Endometrium (tissue), 2 donors: ENCODE results near the gene FCMR.
"Not testable (repeated sequence)": the region's sequence is repeated elsewhere in the genome, so short reads cannot be mapped to it uniquely, and the experiment has no call there.

Source experiments
- FAIRE-seq: peaks from 2 replicates; lab custom pipeline; 2012; peaks lifted over from hg19 to GRCh38; lab: Jason Lieb, UNC
- donor health status: control.
- donor health status: control.

Gene FCMR

GRCh38 chr1:206872139-206872538, 49.6 kb downstream of the FCMR start:
- no peak for FAIRE-seq

DNA sequence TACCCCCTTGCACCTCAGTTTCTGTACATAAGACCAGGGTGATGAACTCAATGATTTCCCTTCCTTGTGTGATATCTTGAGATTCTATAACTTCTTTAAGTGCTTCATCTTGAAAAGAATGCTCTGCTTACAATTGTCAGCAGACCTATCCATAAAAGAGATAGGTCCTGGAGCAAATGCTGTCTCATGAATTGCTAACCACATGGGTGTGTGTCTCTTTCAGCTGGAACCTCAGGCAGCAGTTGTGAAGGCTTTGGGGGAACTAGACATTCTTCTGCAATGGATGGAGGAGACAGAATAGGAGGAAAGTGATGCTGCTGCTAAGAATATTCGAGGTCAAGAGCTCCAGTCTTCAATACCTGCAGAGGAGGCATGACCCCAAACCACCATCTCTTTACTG, 53.5 kb downstream of the FCMR start:
- no peak for FAIRE-seq

- FAIRE-seq = no peak
Measured at GRCh38 chr1:206867716-206868115, 54.0 kb downstream of the FCMR start.

- FAIRE-seq = no peak
Measured at GRCh38 chr1:206867239-206867638, 54.5 kb downstream of the FCMR start.

DNA sequence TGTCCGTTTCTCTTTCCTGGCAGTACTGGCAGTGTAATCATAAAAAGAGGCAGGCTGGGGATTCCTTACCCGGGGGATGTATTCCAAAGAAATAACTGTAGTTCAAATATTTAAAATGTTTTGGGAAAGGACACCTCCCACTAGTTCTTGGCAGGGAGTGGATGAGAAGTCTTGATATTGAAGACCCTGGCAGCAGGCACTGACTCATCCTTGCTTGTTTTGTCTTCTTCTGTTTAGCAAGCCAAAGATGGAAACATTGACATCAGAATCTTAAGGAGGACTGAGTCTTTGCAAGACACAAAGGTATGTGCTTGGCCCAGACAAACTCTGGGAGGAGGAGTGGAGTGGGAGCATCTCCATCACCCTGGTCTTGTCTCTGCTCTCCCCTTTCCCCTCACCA, 55.7 kb downstream of the FCMR start:
- no peak for FAIRE-seq

DNA sequence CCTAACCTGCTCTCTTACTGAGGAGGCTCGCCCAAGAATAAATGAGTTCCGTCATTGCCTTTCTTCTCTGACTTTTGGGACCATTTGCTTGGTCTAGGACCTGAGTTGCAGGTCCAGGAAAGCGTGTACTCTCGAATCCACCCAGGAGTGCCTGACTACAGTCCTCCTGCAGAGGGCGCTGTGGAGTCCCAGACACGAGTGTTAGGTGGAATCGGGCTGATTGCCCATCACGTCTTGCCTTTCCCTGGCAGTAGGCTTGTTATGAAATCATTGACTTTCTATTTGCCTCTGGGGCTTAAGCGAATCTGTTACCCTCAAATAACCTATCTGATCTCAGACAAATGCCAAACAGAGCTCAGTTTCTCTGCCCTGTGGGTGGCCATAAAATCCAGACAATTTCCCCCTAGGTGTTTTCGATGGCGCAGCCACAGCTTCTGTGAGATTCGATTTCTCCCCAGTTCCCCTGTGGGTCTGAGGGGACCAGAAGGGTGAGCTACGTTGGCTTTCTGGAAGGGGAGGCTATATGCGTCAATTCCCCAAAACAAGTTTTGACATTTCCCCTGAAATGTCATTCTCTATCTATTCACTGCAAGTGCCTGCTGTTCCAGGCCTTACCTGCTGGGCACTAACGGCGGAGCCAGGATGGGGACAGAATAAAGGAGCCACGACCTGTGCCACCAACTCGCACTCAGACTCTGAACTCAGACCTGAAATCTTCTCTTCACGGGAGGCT, 56.6 kb downstream of the FCMR start, which contains the start of gene IL20:
IL20 (plus strand) TSS at position 685 of the 733 bp plus-strand sequence. CDS start 230 bp downstream, outside the sequence.
- FAIRE-seq = no peak

- no peak for FAIRE-seq
Measured at GRCh38 chr1:206863266-206863665, 58.5 kb downstream of the FCMR start.

GRCh38 chr1:206860165-206860564, 61.6 kb downstream of the FCMR start:
- FAIRE-seq = no peak

GRCh38 chr1:206859082-206859521, 62.6 kb downstream of the FCMR start:
- no peak for FAIRE-seq

GRCh38 chr1:206856674-206857464, 64.9 kb downstream of the FCMR start:
- no peak for FAIRE-seq

- FAIRE-seq = no peak
Measured at GRCh38 chr1:206855859-206856258, 65.9 kb downstream of the FCMR start.

- no peak for FAIRE-seq
Measured at GRCh38 chr1:206854401-206855129, 67.2 kb downstream of the FCMR start.

- not testable (repeated sequence) for FAIRE-seq
Measured at GRCh38 chr1:206853696-206854095, 68.0 kb downstream of the FCMR start.
